Measurements from ENCODE around the gene PDGFD. TPM values are rescaled to one million over a fixed set of nuclear protein-coding genes. Genes with fewer than 3 reads are reported as not detected.

PDGFD gene
- polyA plus RNA-seq, 1 donor from 2014 or later: 1.0 TPM

DNA sequence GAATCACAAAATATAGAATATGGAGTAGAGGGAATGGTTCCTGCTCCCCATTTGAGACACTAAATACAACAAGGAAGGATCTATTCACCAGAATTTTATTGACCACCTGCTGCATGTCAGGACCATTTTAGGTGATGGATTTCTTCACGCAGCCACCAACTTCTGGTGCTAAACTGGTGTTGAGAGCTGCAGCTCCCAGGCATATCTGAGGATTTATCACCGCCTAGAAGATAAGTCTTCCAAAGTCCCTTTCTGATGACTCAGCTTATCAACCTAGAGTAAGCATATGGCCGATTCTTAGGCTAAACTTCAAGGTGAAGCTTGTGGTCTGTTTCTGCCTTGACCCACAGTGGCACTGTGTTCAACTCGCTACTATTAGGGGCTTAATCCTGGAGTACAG lies 120.8 kb downstream of the PDGFD start:
- Histone ChIP-seq H3K9me2 (ENCODE audit: insufficient read depth, low read length) (no peaks in the 10 kb centered on the region), H3K79me2 (replicated peaks; ENCODE audit: insufficient read depth, low read length) (no peaks in the 10 kb centered on the region), H2AFZ (ENCODE audit: low read depth, low read length) (no peak overlapping the region), H4K20me1 (ENCODE audit: insufficient read depth) (no peaks in the 10 kb centered on the region), H3K27ac (ENCODE audit: low read length) (no peak overlapping the region), H3K9me3 (ENCODE audit: low read length) (no peaks in the 10 kb centered on the region), H3K27me3 (ENCODE audit: insufficient read depth, low read depth, low read length) (no peaks in the 10 kb centered on the region), H3K4me2 (ENCODE audit: low read length) (no peak overlapping the region), H3K9ac (ENCODE audit: low read length) (no peak overlapping the region), H3K36me3 (ENCODE audit: insufficient read depth, low read length) (no peaks in the 10 kb centered on the region), H3K4me3 (ENCODE audit: low read length) (no peak overlapping the region), H3F3A (ENCODE audit: insufficient read depth, low read length, poor library complexity, severe bottlenecking) (no peaks in the 10 kb centered on the region)
- TF ChIP-seq, protein P1, sequence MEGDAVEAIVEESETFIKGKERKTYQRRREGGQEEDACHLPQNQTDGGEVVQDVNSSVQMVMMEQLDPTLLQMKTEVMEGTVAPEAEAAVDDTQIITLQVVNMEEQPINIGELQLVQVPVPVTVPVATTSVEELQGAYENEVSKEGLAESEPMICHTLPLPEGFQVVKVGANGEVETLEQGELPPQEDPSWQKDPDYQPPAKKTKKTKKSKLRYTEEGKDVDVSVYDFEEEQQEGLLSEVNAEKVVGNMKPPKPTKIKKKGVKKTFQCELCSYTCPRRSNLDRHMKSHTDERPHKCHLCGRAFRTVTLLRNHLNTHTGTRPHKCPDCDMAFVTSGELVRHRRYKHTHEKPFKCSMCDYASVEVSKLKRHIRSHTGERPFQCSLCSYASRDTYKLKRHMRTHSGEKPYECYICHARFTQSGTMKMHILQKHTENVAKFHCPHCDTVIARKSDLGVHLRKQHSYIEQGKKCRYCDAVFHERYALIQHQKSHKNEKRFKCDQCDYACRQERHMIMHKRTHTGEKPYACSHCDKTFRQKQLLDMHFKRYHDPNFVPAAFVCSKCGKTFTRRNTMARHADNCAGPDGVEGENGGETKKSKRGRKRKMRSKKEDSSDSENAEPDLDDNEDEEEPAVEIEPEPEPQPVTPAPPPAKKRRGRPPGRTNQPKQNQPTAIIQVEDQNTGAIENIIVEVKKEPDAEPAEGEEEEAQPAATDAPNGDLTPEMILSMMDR (IDR thresholded peaks at IDR 0.05; ENCODE audit: poor library complexity, severe bottlenecking): no peak
- TF ChIP-seq POLR2AphosphoS5 (IDR thresholded peaks at IDR 0.05) (no peak), SMC3 (conservative IDR thresholded peaks at IDR 0.05; ENCODE audit: poor library complexity) (no peak)

DNA sequence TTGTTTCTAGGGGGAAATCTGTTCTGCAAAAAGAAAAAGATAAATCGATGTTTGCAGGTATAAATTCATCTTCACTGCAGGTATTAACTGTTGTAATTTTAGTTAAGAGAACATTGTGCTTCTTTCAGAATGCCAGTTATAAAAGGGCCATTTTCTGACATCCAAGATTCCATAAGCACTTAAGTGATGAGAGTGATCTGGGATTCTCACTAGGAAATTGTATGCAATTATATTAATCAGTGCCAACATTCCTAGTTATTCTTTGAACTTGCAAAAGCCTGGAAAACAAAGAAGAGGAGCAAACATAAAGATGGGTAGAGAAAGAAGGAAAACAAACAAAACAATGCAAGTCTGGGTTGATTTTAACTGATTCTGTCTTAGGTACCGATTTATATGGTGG lies 122.2 kb downstream of the PDGFD start:
- Histone ChIP-seq H3K27ac (ENCODE audit: low read length) (no peak overlapping the region), H3K9ac (ENCODE audit: low read length) (no peak overlapping the region), H3K9me2 (ENCODE audit: insufficient read depth, low read length) (no peaks in the 10 kb centered on the region), H3K4me3 (ENCODE audit: low read length) (no peak overlapping the region), H4K20me1 (ENCODE audit: insufficient read depth) (no peaks in the 10 kb centered on the region), H3K36me3 (ENCODE audit: insufficient read depth, low read length) (no peaks in the 10 kb centered on the region), H2AFZ (ENCODE audit: low read depth, low read length) (no peak overlapping the region), H3K4me2 (ENCODE audit: low read length) (peak overlapping the region; percentile 16), H3F3A (ENCODE audit: insufficient read depth, low read length, poor library complexity, severe bottlenecking) (no peaks in the 10 kb centered on the region), H3K79me2 (replicated peaks; ENCODE audit: insufficient read depth, low read length) (no peaks in the 10 kb centered on the region), H3K9me3 (ENCODE audit: low read length) (no peaks in the 10 kb centered on the region), H3K27me3 (ENCODE audit: insufficient read depth, low read depth, low read length) (no peaks in the 10 kb centered on the region)
- peak; percentile 27 for TF ChIP-seq EP300 (conservative IDR thresholded peaks at IDR 0.05; ENCODE audit: poor library complexity, severe bottlenecking)
- TF ChIP-seq POLR2AphosphoS5 (IDR thresholded peaks at IDR 0.05): peak; percentile 57
- TF ChIP-seq RAD21 (conservative IDR thresholded peaks at IDR 0.05): no peak
- no peak for TF ChIP-seq MXI1 (conservative IDR thresholded peaks at IDR 0.05; ENCODE audit: poor library complexity, severe bottlenecking)
- TF ChIP-seq, protein P2, sequence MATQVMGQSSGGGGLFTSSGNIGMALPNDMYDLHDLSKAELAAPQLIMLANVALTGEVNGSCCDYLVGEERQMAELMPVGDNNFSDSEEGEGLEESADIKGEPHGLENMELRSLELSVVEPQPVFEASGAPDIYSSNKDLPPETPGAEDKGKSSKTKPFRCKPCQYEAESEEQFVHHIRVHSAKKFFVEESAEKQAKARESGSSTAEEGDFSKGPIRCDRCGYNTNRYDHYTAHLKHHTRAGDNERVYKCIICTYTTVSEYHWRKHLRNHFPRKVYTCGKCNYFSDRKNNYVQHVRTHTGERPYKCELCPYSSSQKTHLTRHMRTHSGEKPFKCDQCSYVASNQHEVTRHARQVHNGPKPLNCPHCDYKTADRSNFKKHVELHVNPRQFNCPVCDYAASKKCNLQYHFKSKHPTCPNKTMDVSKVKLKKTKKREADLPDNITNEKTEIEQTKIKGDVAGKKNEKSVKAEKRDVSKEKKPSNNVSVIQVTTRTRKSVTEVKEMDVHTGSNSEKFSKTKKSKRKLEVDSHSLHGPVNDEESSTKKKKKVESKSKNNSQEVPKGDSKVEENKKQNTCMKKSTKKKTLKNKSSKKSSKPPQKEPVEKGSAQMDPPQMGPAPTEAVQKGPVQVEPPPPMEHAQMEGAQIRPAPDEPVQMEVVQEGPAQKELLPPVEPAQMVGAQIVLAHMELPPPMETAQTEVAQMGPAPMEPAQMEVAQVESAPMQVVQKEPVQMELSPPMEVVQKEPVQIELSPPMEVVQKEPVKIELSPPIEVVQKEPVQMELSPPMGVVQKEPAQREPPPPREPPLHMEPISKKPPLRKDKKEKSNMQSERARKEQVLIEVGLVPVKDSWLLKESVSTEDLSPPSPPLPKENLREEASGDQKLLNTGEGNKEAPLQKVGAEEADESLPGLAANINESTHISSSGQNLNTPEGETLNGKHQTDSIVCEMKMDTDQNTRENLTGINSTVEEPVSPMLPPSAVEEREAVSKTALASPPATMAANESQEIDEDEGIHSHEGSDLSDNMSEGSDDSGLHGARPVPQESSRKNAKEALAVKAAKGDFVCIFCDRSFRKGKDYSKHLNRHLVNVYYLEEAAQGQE (IDR thresholded peaks at IDR 0.05; ENCODE audit: borderline replicate concordance): peak; percentile 91
- no peak for TF ChIP-seq EZH2 (IDR thresholded peaks at IDR 0.05; ENCODE audit: borderline replicate concordance, insufficient read depth, low read length, poor library complexity, severe bottlenecking)
- TF ChIP-seq, protein P1 (IDR thresholded peaks at IDR 0.05; ENCODE audit: poor library complexity, severe bottlenecking): no peak
- TF ChIP-seq TAF1 (IDR thresholded peaks at IDR 0.05; ENCODE audit: low read depth): no peak
- no peak for TF ChIP-seq SMC3 (conservative IDR thresholded peaks at IDR 0.05; ENCODE audit: poor library complexity)

All from neural cell (in vitro differentiated cells).